Measurements from ENCODE around the gene CHML.

The CHML gene

GRCh38 chr1:241641773-241642592, 1.8 kb upstream of the CHML start:
- H3K9ac ChIP-seq (ENCODE audit: insufficient read length), result no peak overlapping the region
- no peak for TF ChIP-seq FOXP2 (optimal IDR thresholded peaks at IDR 0.05; ENCODE audit: control extremely low read depth, extremely low read length, insufficient read depth)
- no peak for TF ChIP-seq POLR2AphosphoS5 (IDR thresholded peaks at IDR 0.05; ENCODE audit: borderline replicate concordance, low read depth, low read length)
- no peak for TF ChIP-seq EZH2 (IDR thresholded peaks at IDR 0.05)
- no peak for DNase-seq (ENCODE audit: low read depth, low spot score)

GRCh38 chr1:241640867-241641622, 876 bp upstream of the CHML start:
- no peak overlapping the region for H3K9ac ChIP-seq (ENCODE audit: insufficient read length)
- peak overlapping the region; percentile 90 for H3K4me3 ChIP-seq
- H3K9me3 ChIP-seq (ENCODE audit: low read depth, low read length), result no peaks in the 10 kb centered on the region
- no peak overlapping the region for H3K27ac ChIP-seq
- no peak for DNase-seq (ENCODE audit: low read depth, low spot score)
- TF ChIP-seq POLR2AphosphoS5 (IDR thresholded peaks at IDR 0.05; ENCODE audit: borderline replicate concordance, low read depth, low read length) (no peak), EZH2 (IDR thresholded peaks at IDR 0.05) (no peak), FOXP2 (optimal IDR thresholded peaks at IDR 0.05; ENCODE audit: control extremely low read depth, extremely low read length, insufficient read depth) (no peak)
- H3K36me3 ChIP-seq (ENCODE audit: insufficient read depth, low read length), result peaks cover 13% of the 10 kb centered on the region

More at GRCh38 chr1:241641773-241642592, 1.8 kb upstream of the CHML start:
- Histone ChIP-seq H3K27ac (no peak overlapping the region), H3K9me3 (ENCODE audit: low read depth, low read length) (no peaks in the 10 kb centered on the region), H3K4me3 (no peak overlapping the region), H3K36me3 (ENCODE audit: insufficient read depth, low read length) (peaks cover 4% of the 10 kb centered on the region)

- Histone ChIP-seq H3K9me3 (ENCODE audit: low read depth, low read length) (no peaks in the 10 kb centered on the region), H3K27ac (no peak overlapping the region), H3K9ac (ENCODE audit: insufficient read length) (peak overlapping the region; percentile 84), H3K36me3 (ENCODE audit: insufficient read depth, low read length) (peaks cover 26% of the 10 kb centered on the region), H3K4me3 (peak overlapping the region; percentile 90)
- DNase-seq (ENCODE audit: low read depth, low spot score), result no peak
- TF ChIP-seq POLR2AphosphoS5 (IDR thresholded peaks at IDR 0.05; ENCODE audit: borderline replicate concordance, low read depth, low read length), result peak; percentile 48; the same call in 1 of the 2 replicates
- TF ChIP-seq EZH2 (IDR thresholded peaks at IDR 0.05), result no peak
Measured at GRCh38 chr1:241639623-241640148, 483 bp downstream of the CHML start.

- Histone ChIP-seq H3K9me3 (ENCODE audit: low read depth, low read length) (no peaks in the 10 kb centered on the region), H3K27ac (no peak overlapping the region), H3K36me3 (ENCODE audit: insufficient read depth, low read length) (peaks cover 32% of the 10 kb centered on the region), H3K4me3 (peak overlapping the region; percentile 90), H3K9ac (ENCODE audit: insufficient read length) (peak overlapping the region; percentile 84)
- TF ChIP-seq FOXP2 (optimal IDR thresholded peaks at IDR 0.05; ENCODE audit: control extremely low read depth, extremely low read length, insufficient read depth) (no peak), POLR2AphosphoS5 (IDR thresholded peaks at IDR 0.05; ENCODE audit: borderline replicate concordance, low read depth, low read length) (no peak), EZH2 (IDR thresholded peaks at IDR 0.05) (no peak)
- no peak for DNase-seq (ENCODE audit: low read depth, low spot score)
Measured at GRCh38 chr1:241638909-241639622, 1.1 kb downstream of the CHML start.

GRCh38 chr1:241638099-241638682, 2.0 kb downstream of the CHML start:
- H3K27ac ChIP-seq, result no peak overlapping the region
- H3K9ac ChIP-seq (ENCODE audit: insufficient read length), result peak overlapping the region; percentile 84
- peak overlapping the region; percentile 90 for H3K4me3 ChIP-seq
- TF ChIP-seq EZH2 (IDR thresholded peaks at IDR 0.05) (no peak), FOXP2 (optimal IDR thresholded peaks at IDR 0.05; ENCODE audit: control extremely low read depth, extremely low read length, insufficient read depth) (no peak), POLR2AphosphoS5 (IDR thresholded peaks at IDR 0.05; ENCODE audit: borderline replicate concordance, low read depth, low read length) (no peak)
- peaks cover 40% of the 10 kb centered on the region for H3K36me3 ChIP-seq (ENCODE audit: insufficient read depth, low read length)
- no peak for DNase-seq (ENCODE audit: low read depth, low spot score)
- no peaks in the 10 kb centered on the region for H3K9me3 ChIP-seq (ENCODE audit: low read depth, low read length)

- Histone ChIP-seq H3K27ac (no peak overlapping the region), H3K4me3 (peak overlapping the region; percentile 90), H3K36me3 (ENCODE audit: insufficient read depth, low read length) (peaks cover 44% of the 10 kb centered on the region), H3K9me3 (ENCODE audit: low read depth, low read length) (no peaks in the 10 kb centered on the region), H3K9ac (ENCODE audit: insufficient read length) (peak overlapping the region; percentile 84)
- no peak for DNase-seq (ENCODE audit: low read depth, low spot score)
- no peak for TF ChIP-seq EZH2 (IDR thresholded peaks at IDR 0.05)
Measured at GRCh38 chr1:241637604-241638003, 2.6 kb downstream of the CHML start.

- DNase-seq (ENCODE audit: low read depth, low spot score), result no peak
- TF ChIP-seq POLR2AphosphoS5 (IDR thresholded peaks at IDR 0.05; ENCODE audit: borderline replicate concordance, low read depth, low read length), result no peak
- no peak for TF ChIP-seq EZH2 (IDR thresholded peaks at IDR 0.05)
- TF ChIP-seq FOXP2 (optimal IDR thresholded peaks at IDR 0.05; ENCODE audit: control extremely low read depth, extremely low read length, insufficient read depth), result no peak
- Histone ChIP-seq H3K36me3 (ENCODE audit: insufficient read depth, low read length) (peaks cover 45% of the 10 kb centered on the region), H3K9ac (ENCODE audit: insufficient read length) (no peak overlapping the region), H3K27ac (no peak overlapping the region), H3K9me3 (ENCODE audit: low read depth, low read length) (no peaks in the 10 kb centered on the region), H3K4me3 (peak overlapping the region; percentile 90)
Measured at GRCh38 chr1:241637046-241637590, 3.1 kb downstream of the CHML start.

All from SK-N-MC (cell line).